GM18502 (cell line): Measurements from ENCODE around the gene ACP3.
"Not testable (repeated sequence)": the region's sequence is repeated elsewhere in the genome, so short reads cannot be mapped to it uniquely, and the experiment has no call there.

Experiments
- ATAC-seq: cut with Tn5 transposase; IDR thresholded peaks from one replicate; pipeline ENCODE4 v1.9.1; 2021; ENCODE audit warnings: mild to moderate bottlenecking; ENCODE audit not compliant: unreplicated experiment, poor library complexity

ACP3 gene, protein sequence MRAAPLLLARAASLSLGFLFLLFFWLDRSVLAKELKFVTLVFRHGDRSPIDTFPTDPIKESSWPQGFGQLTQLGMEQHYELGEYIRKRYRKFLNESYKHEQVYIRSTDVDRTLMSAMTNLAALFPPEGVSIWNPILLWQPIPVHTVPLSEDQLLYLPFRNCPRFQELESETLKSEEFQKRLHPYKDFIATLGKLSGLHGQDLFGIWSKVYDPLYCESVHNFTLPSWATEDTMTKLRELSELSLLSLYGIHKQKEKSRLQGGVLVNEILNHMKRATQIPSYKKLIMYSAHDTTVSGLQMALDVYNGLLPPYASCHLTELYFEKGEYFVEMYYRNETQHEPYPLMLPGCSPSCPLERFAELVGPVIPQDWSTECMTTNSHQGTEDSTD

DNA sequence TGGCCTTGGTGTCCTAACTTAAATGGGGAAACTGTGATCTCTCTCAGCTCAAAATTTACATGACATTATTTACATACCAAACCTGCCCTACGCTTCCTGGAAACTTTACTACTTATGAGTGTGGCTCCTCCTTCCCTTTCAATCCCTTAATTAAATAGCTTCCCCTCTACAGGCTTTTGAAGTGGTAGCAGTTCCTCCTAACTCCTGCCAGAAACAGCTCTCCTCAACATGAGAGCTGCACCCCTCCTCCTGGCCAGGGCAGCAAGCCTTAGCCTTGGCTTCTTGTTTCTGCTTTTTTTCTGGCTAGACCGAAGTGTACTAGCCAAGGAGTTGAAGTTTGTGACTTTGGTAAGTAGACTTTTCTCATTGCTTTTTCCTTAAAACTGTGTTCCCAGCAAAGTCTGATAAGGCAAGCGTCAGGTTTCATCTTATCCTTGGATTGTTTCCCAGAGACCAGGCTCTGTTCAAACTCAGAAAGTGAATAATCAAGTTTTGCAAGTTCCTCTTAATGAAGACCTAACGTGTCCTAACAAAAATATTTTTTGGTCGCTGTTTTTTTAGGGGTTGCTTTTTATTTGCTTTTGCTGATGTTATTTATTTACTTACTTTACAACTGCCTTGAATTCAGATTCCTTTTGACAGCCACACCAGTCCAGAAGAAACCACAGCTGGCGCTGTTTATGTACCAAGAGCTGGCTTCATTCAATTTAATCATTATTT, at the start of gene ACP3:
Gene ACP3 (plus strand): TSS at position 179 of the 720 bp plus-strand sequence. CDS start 50 bp downstream, at position 229.
- no peak for ATAC-seq

- ATAC-seq: no peak
Measured at GRCh38 chr3:132268956-132269355, 48.3 kb upstream of the ACP3 start.

GRCh38 chr3:132273036-132273435, 44.2 kb upstream of the ACP3 start:
- ATAC-seq: no peak

DNA sequence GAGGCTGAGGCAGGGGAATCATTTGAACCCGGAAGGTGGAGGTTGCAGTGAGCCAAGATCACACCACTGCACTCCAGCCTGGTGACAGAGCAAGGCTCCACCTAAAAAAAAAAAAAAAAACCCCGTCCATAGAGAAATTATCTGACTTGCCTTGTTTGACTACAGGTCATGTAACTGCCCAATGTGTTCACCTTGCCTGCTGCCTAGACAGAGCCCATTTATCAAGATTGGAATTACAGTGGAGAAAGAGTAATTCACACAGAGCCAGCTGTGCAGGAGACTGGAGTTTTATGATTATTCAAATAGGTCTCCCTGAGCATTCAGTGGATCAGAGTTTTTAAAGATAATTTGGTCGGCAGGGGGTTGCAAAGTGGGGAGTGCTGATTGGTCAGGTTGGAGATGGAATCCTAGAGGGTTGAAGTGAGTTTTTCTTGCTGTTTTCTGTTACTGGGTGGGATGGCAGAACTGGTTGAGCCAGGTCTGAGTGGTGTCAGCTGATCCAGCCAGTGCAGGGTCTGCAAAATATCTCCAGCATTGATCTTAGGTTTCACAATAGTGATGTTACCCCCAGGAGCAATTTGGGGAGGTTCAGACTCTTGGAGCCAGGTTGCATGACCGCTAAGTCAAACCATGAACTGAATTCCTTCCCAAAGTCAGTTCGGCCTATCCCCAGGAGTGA, 40.8 kb upstream of the ACP3 start:
- ATAC-seq: no peak

GRCh38 chr3:132279030-132279429, 38.2 kb upstream of the ACP3 start:
- no peak for ATAC-seq

DNA sequence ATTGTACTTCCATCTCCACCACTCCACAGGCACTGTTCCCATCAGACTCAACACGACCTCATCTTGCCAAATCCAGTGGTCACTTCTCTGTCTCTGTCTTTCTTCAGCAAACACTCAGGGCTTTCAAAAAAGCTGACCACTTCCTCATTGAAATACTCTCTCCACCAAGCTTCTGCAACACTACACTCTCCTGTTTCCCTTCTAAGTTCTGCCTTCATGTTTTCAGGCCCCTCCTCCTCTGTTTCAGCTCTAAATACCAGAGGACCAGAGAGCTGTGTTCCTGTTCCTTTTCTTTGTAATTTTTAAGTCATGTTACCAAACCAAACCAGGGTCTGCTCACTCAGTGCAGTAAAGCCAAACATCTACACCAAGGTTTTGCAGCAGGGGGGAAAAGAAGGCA, 33.8 kb upstream of the ACP3 start:
- ATAC-seq: no peak

DNA sequence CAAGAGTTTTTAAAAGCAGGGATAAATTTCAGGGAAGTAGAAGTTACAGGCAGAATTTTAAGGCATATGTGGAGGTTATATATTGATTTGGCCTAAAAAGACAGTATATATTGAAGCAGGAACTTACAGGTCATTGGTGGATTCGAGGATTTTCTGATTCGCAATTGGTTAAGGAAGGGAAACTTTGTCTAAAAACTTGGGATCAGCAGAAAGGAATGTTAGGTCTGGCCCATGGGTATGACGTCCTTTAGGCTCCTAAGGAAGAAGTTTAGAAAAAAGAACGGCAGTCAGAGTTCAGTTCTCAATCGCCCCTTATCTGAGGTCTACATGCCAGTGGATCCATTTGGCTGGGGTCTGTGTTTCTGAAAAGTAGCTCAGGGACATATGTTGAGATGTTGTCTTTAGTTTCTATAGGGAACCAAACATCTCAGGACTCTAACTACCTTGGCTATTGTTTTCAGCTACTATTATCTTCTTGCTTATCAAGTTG, 33.2 kb upstream of the ACP3 start:
- no peak for ATAC-seq

GRCh38 chr3:132284781-132285619, 32.2 kb upstream of the ACP3 start:
- no peak for ATAC-seq

GRCh38 chr3:132285620-132285945, 31.6 kb upstream of the ACP3 start:
- no peak for ATAC-seq

GRCh38 chr3:132286035-132286434, 31.2 kb upstream of the ACP3 start:
- ATAC-seq: no peak

DNA sequence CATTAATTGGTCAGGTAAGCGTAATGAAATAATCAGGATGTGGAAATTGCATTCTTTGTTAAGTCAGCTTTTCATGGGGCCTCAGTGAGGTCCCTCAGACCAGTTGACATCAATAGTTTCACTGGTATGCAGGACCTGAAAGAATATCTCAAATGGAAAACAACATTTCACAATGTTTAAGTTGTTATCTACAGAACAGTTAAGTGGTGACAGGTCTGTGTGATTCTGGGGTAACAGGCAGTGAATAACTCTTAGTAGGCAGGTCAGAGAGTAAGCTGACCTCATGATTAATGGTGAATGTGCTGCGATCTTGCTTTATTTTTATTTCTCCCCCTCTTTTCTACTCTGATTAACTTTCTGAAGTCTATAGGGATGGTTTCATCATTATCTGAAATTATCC, 28.9 kb upstream of the ACP3 start:
- ATAC-seq: no peak

GRCh38 chr3:132289316-132289715, 27.9 kb upstream of the ACP3 start:
- ATAC-seq: no peak

- ATAC-seq: no peak
Measured at GRCh38 chr3:132290833-132291232, 26.4 kb upstream of the ACP3 start.

DNA sequence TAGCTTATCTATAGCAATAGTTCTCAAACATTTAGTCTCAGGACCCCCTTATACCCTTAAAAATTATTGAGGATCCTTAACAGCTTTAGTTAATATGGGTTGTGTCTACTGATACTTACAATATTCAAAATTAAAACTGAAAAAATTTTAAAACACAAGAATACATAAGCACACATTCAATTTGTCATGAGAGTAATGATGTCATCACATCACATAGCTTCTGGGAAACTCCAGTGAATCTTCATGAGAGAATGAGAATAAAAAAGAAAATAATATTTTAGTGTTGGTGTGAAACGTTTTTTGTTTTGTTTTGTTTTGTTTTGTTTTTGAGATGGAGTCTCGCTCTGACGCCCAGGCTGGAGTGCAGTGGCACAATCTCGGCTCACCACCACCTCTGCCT, 25.2 kb upstream of the ACP3 start:
- no peak for ATAC-seq

DNA sequence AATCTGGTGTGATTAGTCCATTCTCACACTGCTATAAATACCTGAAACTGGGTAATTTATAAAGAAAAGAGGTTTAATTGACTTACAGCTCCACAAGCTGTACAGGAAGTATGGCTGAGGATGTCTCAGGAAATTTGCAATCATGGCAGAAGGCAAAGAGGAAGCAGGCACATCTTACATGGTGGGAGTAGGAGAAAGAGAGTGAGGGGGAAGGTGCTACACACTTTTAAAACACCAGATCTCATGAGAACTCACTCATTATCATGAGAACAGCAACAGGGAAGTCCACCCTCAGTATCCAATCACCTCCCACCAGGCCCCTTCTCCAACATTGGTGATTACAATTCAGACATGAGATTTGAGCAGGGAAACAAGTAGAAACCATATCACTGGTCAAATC, 24.0 kb upstream of the ACP3 start:
- no peak for ATAC-seq

DNA sequence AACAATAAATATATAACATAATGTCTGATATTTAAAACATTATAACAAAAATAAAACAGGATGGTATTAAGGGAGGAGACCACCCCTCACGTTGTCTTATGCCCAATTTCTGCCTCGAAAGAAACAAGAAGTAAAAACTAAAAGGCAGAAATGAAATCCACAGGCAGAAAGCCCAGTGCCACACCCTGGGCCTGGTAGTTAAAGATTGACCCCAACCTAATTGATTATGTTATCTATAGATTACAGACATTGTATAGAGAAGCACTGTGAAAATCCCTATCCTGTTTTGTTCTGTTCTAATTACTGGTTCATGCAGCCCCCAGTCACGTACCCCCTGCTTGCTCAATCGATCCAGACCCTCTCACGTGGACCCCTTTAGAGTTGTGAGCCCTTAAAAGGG, 22.3 kb upstream of the ACP3 start:
- ATAC-seq: no peak

DNA sequence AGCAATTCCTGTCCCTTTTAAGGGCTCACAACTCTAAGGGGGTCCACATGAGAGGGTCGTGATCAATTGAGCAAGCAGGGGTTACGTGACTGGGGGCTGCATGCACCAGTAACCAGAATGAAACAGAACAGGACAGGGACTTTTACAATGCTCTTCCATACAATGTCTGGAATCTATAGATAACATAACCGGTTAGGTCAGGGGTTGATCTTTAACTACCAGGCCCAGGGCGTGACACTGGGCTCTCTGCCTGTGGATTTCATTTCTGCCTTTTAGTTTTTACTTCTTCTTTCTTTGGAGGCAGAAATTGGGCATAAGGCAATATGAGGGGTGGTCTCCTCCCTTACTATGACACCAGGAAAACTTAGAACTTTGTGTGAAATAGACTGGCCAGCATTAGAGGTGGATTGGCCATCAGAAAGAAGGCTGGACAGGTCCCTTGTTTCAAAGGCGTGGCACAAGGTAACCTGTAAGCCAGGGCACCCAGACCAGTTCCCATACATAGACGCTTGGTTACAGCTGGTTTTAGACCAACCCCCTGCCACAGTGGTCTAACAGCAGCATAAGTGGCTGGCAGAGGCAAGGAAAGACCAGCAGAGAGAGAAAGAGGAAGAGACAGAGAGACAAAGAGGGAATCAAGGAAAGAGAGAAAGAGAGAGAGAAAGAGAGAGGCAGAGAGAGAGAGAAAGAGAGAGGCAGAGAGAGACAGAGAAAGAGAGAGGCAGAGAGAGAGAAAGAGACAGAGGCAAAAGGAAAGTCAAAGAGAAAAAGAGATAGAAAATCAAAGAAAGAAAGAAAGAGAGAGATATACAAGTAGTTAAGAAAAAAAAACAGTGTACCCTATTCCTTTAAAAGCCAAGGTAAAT, 13.6 kb upstream of the ACP3 start:
- not testable (repeated sequence) for ATAC-seq

- not testable (repeated sequence) for ATAC-seq
Measured at GRCh38 chr3:132304351-132304750, 12.9 kb upstream of the ACP3 start.

DNA sequence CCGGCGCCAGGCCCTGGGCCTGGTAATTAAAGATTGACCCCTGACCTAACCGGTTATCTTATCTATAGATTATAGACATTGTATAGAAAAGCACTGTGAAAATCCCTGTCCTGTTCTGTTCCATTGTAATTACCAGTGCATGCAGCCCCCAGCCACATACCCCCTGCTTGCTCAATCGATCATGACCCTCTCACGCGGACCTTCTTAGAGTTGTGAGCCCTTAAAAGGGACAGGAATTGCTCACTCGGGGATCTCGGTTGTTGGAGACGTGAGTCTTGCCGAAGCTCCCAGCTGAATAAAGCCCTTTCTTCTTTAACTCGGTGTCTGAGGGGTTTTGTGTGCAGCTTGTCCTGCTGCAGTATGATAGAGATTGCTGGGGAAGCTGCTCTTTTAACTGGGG, 7.2 kb upstream of the ACP3 start:
- ATAC-seq: not testable (repeated sequence)
